Heart left ventricle (tissue), 16 donors: ENCODE measurements around the gene NBAS. TPM values are rescaled to one million over a fixed set of nuclear protein-coding genes. Genes with fewer than 3 reads are reported as not detected.

Experiments used
- ATAC-seq, 4 donors: fragments of 200-7000 bp; cut with Tn5 transposase; one replicate each; pipeline ENCODE4 v1.9.1; 2020 to 2022; ENCODE audit warnings: moderate library complexity in 4 of 4, mild to moderate bottlenecking in 3 of 4, moderate number of reproducible peaks in 1 of 4
- DNase-seq, 5 donors: peaks; one replicate each; pipeline ENCODE4 v3.0.0-alpha.2; 2020
- H3K27ac ChIP-seq, 12 donors: fragments of 200-600 bp; sonication (generic) in 4 of 12; one replicate each; pipeline versions ENCODE4 v1.5.0 to v1.8.0; 2016 to 2022; ENCODE audit warnings: mild to moderate bottlenecking in 2 of 12
- H3K27me3 ChIP-seq, 9 donors: fragments of 200-600 bp; sonication (generic) in 2 of 9; one replicate each; pipeline versions ENCODE4 v1.5.1 to v1.8.0; 2016 to 2022; ENCODE audit warnings: mild to moderate bottlenecking in 3 of 9
- H3K36me3 ChIP-seq, 9 donors: fragments of 200-600 bp; sonication (generic) in 2 of 9; one replicate each; pipeline versions ENCODE4 v1.5.0 to v1.8.0; 2018 to 2022; ENCODE audit warnings: mild to moderate bottlenecking in 2 of 9
- H3K4me1 ChIP-seq, 12 donors: fragments of 200-600 bp; sonication (generic) in 4 of 12; one replicate each; pipeline versions ENCODE4 v1.5.0 to v1.8.0; 2016 to 2022; ENCODE audit warnings: mild to moderate bottlenecking in 3 of 12
- H3K4me3 ChIP-seq, 12 donors: fragments of 200-600 bp; sonication (generic) in 4 of 12; one replicate each; pipeline versions ENCODE4 v1.5.0 to v1.8.0; 2017 to 2022; ENCODE audit warnings: mild to moderate bottlenecking in 9 of 12, moderate library complexity in 4 of 12
- H3K9me3 ChIP-seq, 12 donors: fragments of 200-600 bp; sonication (generic) in 4 of 12; one replicate each; pipeline versions ENCODE4 v1.5.0 to v1.8.0; 2016 to 2022; ENCODE audit warnings: mild to moderate bottlenecking in 1 of 12
- CTCF ChIP-seq, 12 donors: fragments of 200-600 bp; sonication (generic) in 4 of 12; IDR thresholded peaks; one replicate each; pipeline versions ENCODE4 v1.5.0 to v1.8.0; 2018 to 2022; ENCODE audit warnings: antibody characterized with exemption in 12 of 12, mild to moderate bottlenecking in 5 of 12
- POLR2A ChIP-seq, 2 donors: fragments of 450-650 bp; IDR thresholded peaks; one replicate each; pipeline ENCODE4 v1.6.1; 2017; ENCODE audit warnings: antibody characterized with exemption in 2 of 2, mild to moderate bottlenecking in 2 of 2, moderate library complexity in 2 of 2
- WGBS, 4 donors: extraction: QIAGEN DNeasy Blood & Tissue Kit in 2 of 4; methylation state at CpG; one replicate each; pipeline versions ENCODE4 v1.1.5 to v1.1.7; 2013 to 2018; 5-methylcytosine and 5-hydroxymethylcytosine counted together
- intact Hi-C, 10 donors: fragments of 100-400 bp; cut with DNase I; formaldehyde crosslinking; loops; one replicate each; pipeline versions ENCODE4 v1.11.1 to v1.14.2; 2022
- polyA plus RNA-seq, 2 donors: library from polyadenylated mRNA; stranded (reverse); fragments of 200-250 nt; gene quantifications; one replicate each; pipeline ENCODE4 v1.2.3, GENCODE V29; 2013
- total RNA-seq, 9 donors: library from RNA; depleted of rRNA in 2 of 9; stranded (reverse); fragments of >200 nt in 2 of 9; fragmentation: NEBNext Ultra II Directional in 3 of 9; extraction: Animal tissue kit (Norgen Biotek cat#: 25700) in 3 of 9; gene quantifications; one replicate each; pipeline versions ENCODE4 v1.1.0 to v1.2.4, GENCODE V29; 2016 to 2023
- donor health status: ischemic (EF 13 %, LVEDD 7.1; RV severe dilation, severe dysfunction).
- donor health status: healthy with polysubstance abuse.
- donor health status: DM: no; HTN: yes; CAD: no.
- donor health status: DM: no; HTN: no; CAD: no.
- donor health status: ischemic (EF 25% LVEDD 6.9; RV normal size, moderate dysfunction).
- donor health status: ischemic (EF 25% LVEDD 5.7; RV mildly dilated, moderate dysfunction).
- donor health status: healthy.
- donor health status: DM: yes; HTN: yes; CAD: no.
- donor health status: ischemic (EF 35%, LVEDD 5.7; RV mildly dilated, moderate dysfunction).
- donor health status: nonischemic (EF 11% LVEDD 7.7; RV severe dilation, severe dysfunction).
- donor health status: DM: yes; HTN: yes; CAD: no.
- donor health status: PGD.
- donor health status: ischemic (EF 29% LVEDD 5.4; RV normal size, mild dysfunction).
- donor health status: nonischemic (EF 23%, LVEDD 6.1; RV moderate dilation, normal function).

The NBAS gene
- total and polyA plus RNA-seq, 11 donors = 23.1 to 63.0 (median 50.5) TPM

DNA sequence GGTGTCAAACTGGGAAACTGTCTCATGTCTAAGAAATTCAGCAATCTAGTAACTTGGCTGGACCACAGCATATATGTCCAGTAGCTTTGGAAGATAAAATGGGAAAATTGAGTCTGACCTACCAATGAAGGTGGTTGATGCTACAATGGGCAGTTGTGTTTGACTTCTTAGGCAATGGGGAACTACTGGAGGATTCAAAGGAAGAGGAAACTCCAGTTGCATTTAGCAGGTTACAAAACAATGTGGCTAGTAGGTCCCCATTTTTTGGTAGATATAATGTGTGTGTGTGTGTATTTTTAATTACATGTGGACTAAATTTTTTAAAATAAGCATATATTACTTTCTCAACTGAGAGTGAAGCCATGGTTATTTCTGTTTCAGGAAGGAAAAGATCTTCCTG lies 427.7 kb downstream of the NBAS start:
- no peaks in the 10 kb centered on the region for H3K4me1 ChIP-seq
- H3K36me3 ChIP-seq = no peaks in the 10 kb centered on the region
- no peak for ATAC-seq
- intact Hi-C loops = no loop called here
- H3K4me3 ChIP-seq = no peak overlapping the region
- DNase-seq = no peak
- no peaks in the 10 kb centered on the region for H3K27me3 ChIP-seq
- no peak overlapping the region for H3K27ac ChIP-seq
- TF ChIP-seq CTCF (IDR thresholded peaks at IDR 0.05) = no peak
- no peak for TF ChIP-seq POLR2A (IDR thresholded peaks at IDR 0.05)
- H3K9me3 ChIP-seq = no peaks in the 10 kb centered on the region

DNA sequence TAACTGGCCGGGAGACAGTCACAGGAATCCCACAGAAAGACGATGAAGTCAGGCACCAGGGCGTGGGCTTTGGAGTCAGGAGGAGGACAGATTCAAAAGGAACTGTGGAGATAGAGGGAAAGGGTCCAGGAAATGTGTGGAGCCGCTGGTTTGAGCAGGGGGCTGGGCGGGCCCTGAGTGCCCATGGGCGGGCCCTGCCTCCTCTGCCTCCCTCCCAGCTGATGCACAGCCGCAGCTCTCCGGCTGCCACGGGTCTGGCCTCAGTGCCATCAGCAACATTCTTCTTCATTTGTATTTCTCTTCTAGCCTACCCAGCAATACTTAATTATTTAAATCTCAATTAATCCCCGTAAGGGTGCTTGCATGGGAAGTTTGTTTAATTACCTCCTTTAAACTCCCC lies 432.3 kb downstream of the NBAS start:
- Histone ChIP-seq H3K9me3 (peaks cover 0 to 5% (median 0%) of the 10 kb centered on the region in 12 donors), H3K4me3 (no peak overlapping the region), H3K27me3 (no peaks in the 10 kb centered on the region), H3K36me3 (no peaks in the 10 kb centered on the region), H3K4me1 (no peaks in the 10 kb centered on the region), H3K27ac (no peak overlapping the region)
- intact Hi-C loops = no loop called here
- ATAC-seq (no peak), DNase-seq (no peak)
- 70 to 83% (median 74%) methylated on average over 10 of the region's 10 CpGs for WGBS, 4 donors
- TF ChIP-seq CTCF (IDR thresholded peaks at IDR 0.05) (no peak), POLR2A (IDR thresholded peaks at IDR 0.05) (no peak)

DNA sequence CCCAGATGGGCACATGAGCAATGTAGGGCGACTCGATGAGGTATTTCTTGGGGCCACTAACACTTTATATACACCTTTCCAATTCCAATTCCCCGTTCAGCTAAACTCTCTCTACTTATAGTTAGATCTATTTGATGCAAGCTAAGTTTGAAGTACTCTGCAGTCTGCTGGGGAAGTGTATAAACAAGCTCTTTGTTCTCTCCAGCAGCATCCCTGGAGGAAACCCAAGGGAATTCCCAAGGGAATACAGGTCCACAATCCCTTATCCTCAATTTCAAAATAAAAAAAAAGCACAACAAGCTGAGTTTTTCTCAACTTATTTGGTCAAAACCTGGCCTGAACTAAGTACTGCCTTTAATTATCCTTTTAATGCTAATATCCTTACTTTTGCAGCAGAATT lies 433.3 kb downstream of the NBAS start:
- H3K27ac ChIP-seq = no peak overlapping the region
- ATAC-seq (no peak), DNase-seq (no peak)
- no peaks in the 10 kb centered on the region for H3K27me3 ChIP-seq
- no peaks in the 10 kb centered on the region for H3K36me3 ChIP-seq
- no peak for TF ChIP-seq POLR2A (IDR thresholded peaks at IDR 0.05)
- TF ChIP-seq CTCF (IDR thresholded peaks at IDR 0.05) = no peak
- H3K4me3 ChIP-seq = no peak overlapping the region
- no peaks in the 10 kb centered on the region for H3K4me1 ChIP-seq
- 84 to 93% (median 90%) methylated on average over 3 of the region's 3 CpGs for whole genome bisulfite sequencing, 4 donors
- intact Hi-C loops = no loop called here
- H3K9me3 ChIP-seq = peaks cover 0 to 6% (median 0%) of the 10 kb centered on the region in 12 donors

GRCh38 chr2:15127301-15127700 lies 433.8 kb downstream of the NBAS start:
- Histone ChIP-seq H3K9me3 (peaks cover 0 to 6% (median 0%) of the 10 kb centered on the region in 12 donors), H3K27ac (no peak overlapping the region), H3K4me1 (no peaks in the 10 kb centered on the region), H3K27me3 (no peaks in the 10 kb centered on the region), H3K36me3 (no peaks in the 10 kb centered on the region), H3K4me3 (no peak overlapping the region)
- TF ChIP-seq CTCF (IDR thresholded peaks at IDR 0.05) (no peak), POLR2A (IDR thresholded peaks at IDR 0.05) (no peak)
- WGBS, 4 donors = 72 to 81% (median 75%) methylated on average over 4 of the region's 4 CpGs
- no peak for DNase-seq
- intact Hi-C loops = no loop called here
- no peak for ATAC-seq
